Measurements from ENCODE around the gene IL11. TPM values are rescaled to one million over a fixed set of nuclear protein-coding genes. Genes with fewer than 3 reads are reported as not detected.
A peak's percentile ranks its signal among the peaks of the same experiment; 100 is the strongest.

The IL11 gene
- total RNA-seq, 1 donor from 2014 or later: 0.06 TPM

- no peak for DNase-seq (ENCODE audit: low spot score)
- H3K9me3 Mint-ChIP-seq: peaks cover 4% of the 10 kb centered on the region
- peaks cover 44% of the 10 kb centered on the region for H3F3A ChIP-seq (ENCODE audit: low read depth)
- no peak overlapping the region for H3K4me3 ChIP-seq
- H3K36me3 ChIP-seq: no peaks in the 10 kb centered on the region
- no peak overlapping the region for H3K4me2 ChIP-seq
- H3K4me3 Mint-ChIP-seq: peak overlapping the region; percentile 84
- H2AFZ ChIP-seq (replicated peaks): no peak overlapping the region
- H3K27ac ChIP-seq: no peak overlapping the region
- no peaks in the 10 kb centered on the region for H3K9me3 ChIP-seq (ENCODE audit: low read depth)
- peaks cover 31% of the 10 kb centered on the region for H3K4me1 ChIP-seq
- peaks cover 66% of the 10 kb centered on the region for H3K27me3 ChIP-seq
- no peaks in the 10 kb centered on the region for H3K79me2 ChIP-seq (ENCODE audit: low read depth)
- TF ChIP-seq EZH2 (IDR thresholded peaks at IDR 0.05): no peak
- no peak for TF ChIP-seq CTCF (IDR thresholded peaks at IDR 0.05)
- no peak for TF ChIP-seq EZH2phosphoT487 (IDR thresholded peaks at IDR 0.05)
- H3K4me1 Mint-ChIP-seq: peaks cover 27% of the 10 kb centered on the region
- H3K27ac Mint-ChIP-seq: no peak overlapping the region
- H3K36me3 Mint-ChIP-seq: no peaks in the 10 kb centered on the region
- peaks cover 26% of the 10 kb centered on the region for H4K20me1 ChIP-seq (ENCODE audit: low read depth)
- peaks cover 53% of the 10 kb centered on the region for H3K27me3 Mint-ChIP-seq (ENCODE audit: insufficient read depth, low read depth)
- H3K9ac ChIP-seq: no peak overlapping the region
Measured at GRCh38 chr19:55352549-55353145, 17.6 kb downstream of the IL11 start.

- Mint-ChIP-seq H3K4me1 (peaks cover 27% of the 10 kb centered on the region), H3K27ac (no peak overlapping the region), H3K36me3 (no peaks in the 10 kb centered on the region), H3K4me3 (peak overlapping the region; percentile 57), H3K9me3 (peaks cover 4% of the 10 kb centered on the region), H3K27me3 (ENCODE audit: insufficient read depth, low read depth) (peaks cover 49% of the 10 kb centered on the region)
- Histone ChIP-seq H3K27me3 (peaks cover 60% of the 10 kb centered on the region), H3K4me3 (no peak overlapping the region), H3K27ac (no peak overlapping the region), H3K36me3 (no peaks in the 10 kb centered on the region), H2AFZ (replicated peaks) (no peak overlapping the region), H3K4me1 (peaks cover 33% of the 10 kb centered on the region), H3K79me2 (ENCODE audit: low read depth) (no peaks in the 10 kb centered on the region), H3K4me2 (no peak overlapping the region), H3K9ac (no peak overlapping the region), H4K20me1 (ENCODE audit: low read depth) (peaks cover 32% of the 10 kb centered on the region), H3K9me3 (ENCODE audit: low read depth) (no peaks in the 10 kb centered on the region), H3F3A (ENCODE audit: low read depth) (peaks cover 49% of the 10 kb centered on the region)
- no peak for DNase-seq (ENCODE audit: low spot score)
- TF ChIP-seq EZH2phosphoT487 (IDR thresholded peaks at IDR 0.05): no peak
- TF ChIP-seq CTCF (IDR thresholded peaks at IDR 0.05): no peak
- no peak for TF ChIP-seq EZH2 (IDR thresholded peaks at IDR 0.05)
Measured at GRCh38 chr19:55352040-55352439, 18.2 kb downstream of the IL11 start.

- Histone ChIP-seq H3K36me3 (no peaks in the 10 kb centered on the region), H3K79me2 (ENCODE audit: low read depth) (no peaks in the 10 kb centered on the region), H3K4me1 (peaks cover 33% of the 10 kb centered on the region), H3K9me3 (ENCODE audit: low read depth) (no peaks in the 10 kb centered on the region), H4K20me1 (ENCODE audit: low read depth) (peaks cover 43% of the 10 kb centered on the region), H3K4me2 (no peak overlapping the region), H2AFZ (replicated peaks) (no peak overlapping the region), H3K27me3 (peaks cover 47% of the 10 kb centered on the region), H3K4me3 (no peak overlapping the region), H3F3A (ENCODE audit: low read depth) (peaks cover 49% of the 10 kb centered on the region), H3K27ac (no peak overlapping the region), H3K9ac (no peak overlapping the region)
- TF ChIP-seq EZH2phosphoT487 (IDR thresholded peaks at IDR 0.05): no peak
- TF ChIP-seq EZH2 (IDR thresholded peaks at IDR 0.05): no peak
- TF ChIP-seq CTCF (IDR thresholded peaks at IDR 0.05): no peak
- no peaks in the 10 kb centered on the region for H3K36me3 Mint-ChIP-seq
- peak overlapping the region; percentile 60 for H3K4me3 Mint-ChIP-seq
- DNase-seq (ENCODE audit: low spot score): no peak
- H3K27ac Mint-ChIP-seq: peak overlapping the region; percentile 63
- H3K27me3 Mint-ChIP-seq (ENCODE audit: insufficient read depth, low read depth): peaks cover 36% of the 10 kb centered on the region
- peaks cover 27% of the 10 kb centered on the region for H3K4me1 Mint-ChIP-seq
- peaks cover 4% of the 10 kb centered on the region for H3K9me3 Mint-ChIP-seq
Measured at GRCh38 chr19:55350620-55351315, 19.5 kb downstream of the IL11 start.

All from neural progenitor cell (in vitro differentiated cells).